Nephron progenitor cell (in vitro differentiated cells): ENCODE data around the gene PYGM.

Source experiments
- DNase-seq: peaks from one replicate; pipeline ENCODE4 v3.0.0; 2021
- H3K27ac Mint-ChIP-seq: 2 replicates; pipeline ENCODE4 v1.8.0; 2021; ENCODE audit warnings: mild to moderate bottlenecking, moderate library complexity, mixed read lengths
- H3K27me3 Mint-ChIP-seq: 2 replicates; pipeline ENCODE4 v1.8.0; 2021; ENCODE audit warnings: mild to moderate bottlenecking, low read depth, mixed read lengths; ENCODE audit not compliant: poor library complexity
- H3K36me3 Mint-ChIP-seq: 2 replicates; pipeline ENCODE4 v1.8.0; 2021; ENCODE audit warnings: low read depth, mixed read lengths
- H3K4me1 Mint-ChIP-seq: 2 replicates; pipeline ENCODE4 v1.8.0; 2021; ENCODE audit warnings: mixed read lengths
- H3K4me3 Mint-ChIP-seq: 2 replicates; pipeline ENCODE4 v1.8.0; 2021; ENCODE audit warnings: mild to moderate bottlenecking, moderate library complexity, mixed read lengths
- H3K9me3 Mint-ChIP-seq: 2 replicates; pipeline ENCODE4 v1.8.0; 2021; ENCODE audit warnings: mild to moderate bottlenecking, moderate library complexity, mixed read lengths
- CTCF ChIP-seq: fragments of 200-600 bp; sonication (generic); IDR thresholded peaks from 2 replicates; pipeline ENCODE4 v1.5.0; 2021; ENCODE audit warnings: antibody characterized with exemption

PYGM gene

DNA sequence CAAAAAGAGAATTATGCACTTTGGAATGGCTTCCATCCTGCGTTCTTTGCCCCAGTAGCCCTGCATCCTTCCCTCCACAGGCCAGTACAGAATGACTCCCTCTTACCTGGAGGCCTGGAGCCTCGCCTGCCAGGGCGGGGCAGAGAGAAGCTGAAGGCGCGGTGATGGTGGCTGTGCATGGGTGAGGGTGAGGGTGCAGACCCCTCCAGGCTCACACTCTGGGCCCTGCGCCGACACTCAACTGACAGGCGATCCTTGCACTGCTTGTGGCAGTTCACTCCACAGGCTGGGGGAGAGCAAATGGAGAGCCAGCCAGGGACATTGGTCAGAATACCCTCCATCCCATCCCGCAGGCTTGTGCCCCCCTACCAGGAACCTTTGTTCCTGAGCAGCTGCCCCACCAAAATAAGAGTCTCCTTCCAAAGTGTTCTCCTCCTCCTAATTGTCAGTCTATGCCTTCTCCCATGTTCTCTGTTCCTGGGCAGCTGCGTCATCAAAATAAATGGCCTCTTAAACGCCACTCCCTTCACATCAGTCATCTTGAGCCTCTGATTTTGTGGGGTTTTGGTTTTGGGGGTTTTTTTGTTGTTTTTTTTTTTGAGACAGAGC, 30.9 kb downstream of the PYGM start:
- Mint-ChIP-seq H3K27ac (no peak overlapping the region), H3K36me3 (no peaks in the 10 kb centered on the region)
- DNase-seq = no peak

DNA sequence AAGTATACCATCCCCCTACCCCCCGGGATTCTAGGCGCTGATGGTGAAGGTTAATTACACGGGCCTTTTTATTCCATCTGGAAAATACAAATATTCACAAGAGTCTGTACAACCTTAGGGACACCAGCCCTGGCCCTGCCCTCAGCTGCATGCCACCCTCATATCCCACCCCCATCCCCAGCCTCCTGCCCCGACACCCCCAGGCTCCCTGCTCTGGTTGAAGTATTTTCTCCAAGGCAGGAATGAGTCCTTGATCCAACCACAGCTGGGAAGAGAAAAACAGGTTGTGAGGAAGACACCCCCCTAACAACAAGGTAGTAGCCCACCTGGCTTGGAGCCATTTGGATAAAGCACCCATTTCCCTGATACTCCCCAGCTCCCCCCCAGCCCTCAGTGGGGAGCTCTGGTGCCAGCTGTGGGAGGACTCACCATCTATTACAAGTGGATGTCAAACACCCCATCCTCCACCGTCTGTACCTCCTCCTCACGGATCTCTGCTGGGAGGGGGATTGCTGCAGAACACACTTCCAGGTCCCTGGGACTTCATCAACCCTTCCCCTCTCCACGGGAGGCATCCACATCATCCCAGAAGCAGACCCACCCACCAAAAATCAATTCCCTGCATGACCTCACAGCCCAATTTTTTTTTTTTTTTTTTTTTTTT, 32.8 kb downstream of the PYGM start:
- no peaks in the 10 kb centered on the region for H3K36me3 Mint-ChIP-seq
- H3K4me1 Mint-ChIP-seq = peaks cover 60% of the 10 kb centered on the region
- no peak for TF ChIP-seq CTCF
- DNase-seq = no peak
- no peak overlapping the region for H3K4me3 Mint-ChIP-seq
- no peaks in the 10 kb centered on the region for H3K9me3 Mint-ChIP-seq
- peak overlapping the region; percentile 74 for H3K27ac Mint-ChIP-seq
- H3K27me3 Mint-ChIP-seq = peaks cover 31% of the 10 kb centered on the region

More for the DNA sequence above, 30.9 kb downstream of the PYGM start:
- no peak for TF ChIP-seq CTCF
- H3K9me3 Mint-ChIP-seq = no peaks in the 10 kb centered on the region
- H3K27me3 Mint-ChIP-seq = peaks cover 25% of the 10 kb centered on the region
- H3K4me3 Mint-ChIP-seq = no peak overlapping the region
- H3K4me1 Mint-ChIP-seq = peaks cover 64% of the 10 kb centered on the region

DNA sequence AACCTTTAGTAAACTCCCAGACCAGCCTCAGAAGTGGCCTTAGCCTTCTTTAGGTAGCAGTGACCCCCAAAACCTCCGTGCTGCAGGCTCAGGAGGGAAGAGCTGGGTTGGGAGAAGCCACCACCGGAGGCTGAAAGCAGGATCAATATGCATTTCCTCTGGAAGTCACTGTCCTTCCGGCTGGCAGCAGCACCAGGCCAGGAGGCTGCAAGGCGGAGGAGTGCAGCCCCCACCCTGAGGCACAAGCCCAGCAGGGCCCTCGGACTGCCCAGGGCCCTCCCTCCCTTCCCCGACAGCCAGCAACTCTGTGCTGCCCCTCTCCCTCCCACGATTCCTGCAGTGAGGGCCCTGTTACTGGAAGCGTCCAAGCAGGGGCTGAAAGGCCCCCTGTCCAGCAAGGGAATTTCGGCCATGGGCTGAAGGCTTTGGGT, 33.5 kb downstream of the PYGM start:
- no peak for TF ChIP-seq CTCF
- H3K27me3 Mint-ChIP-seq = peaks cover 36% of the 10 kb centered on the region
- H3K4me1 Mint-ChIP-seq = peaks cover 60% of the 10 kb centered on the region

DNA sequence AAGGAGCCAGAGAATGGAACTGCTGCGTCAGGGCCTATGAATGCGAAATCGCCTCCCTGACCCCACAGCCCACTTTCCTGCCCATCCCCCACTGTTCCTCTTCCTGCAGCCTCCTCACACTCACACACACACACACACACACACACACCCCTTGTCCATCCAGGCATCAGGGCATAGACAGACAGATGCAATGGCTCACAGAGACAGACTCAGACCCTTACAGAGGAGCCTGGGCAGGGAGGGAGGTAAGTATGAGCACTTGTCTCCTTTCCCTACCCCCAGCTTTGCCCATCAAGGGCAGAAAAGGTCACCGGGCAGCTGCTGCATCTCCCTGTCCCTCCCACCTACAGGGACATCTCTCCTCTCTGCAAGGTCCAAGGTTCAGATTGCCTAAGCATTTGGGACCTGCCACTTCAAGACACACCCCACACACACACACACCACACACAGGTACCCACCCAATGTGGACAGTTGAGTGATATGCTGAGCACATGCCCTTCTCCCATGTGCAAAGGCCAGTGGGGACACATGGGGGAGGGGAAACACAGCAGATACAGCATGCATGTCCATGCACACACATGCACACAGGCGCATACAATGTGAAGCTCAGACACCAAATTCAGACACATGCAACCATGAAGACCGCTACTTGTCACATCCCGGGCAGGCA, 34.8 kb downstream of the PYGM start:
- H3K4me1 Mint-ChIP-seq = peaks cover 52% of the 10 kb centered on the region
- peak overlapping the region; percentile 24 for H3K4me3 Mint-ChIP-seq
- H3K36me3 Mint-ChIP-seq = no peaks in the 10 kb centered on the region
- H3K27me3 Mint-ChIP-seq = peaks cover 37% of the 10 kb centered on the region
- H3K9me3 Mint-ChIP-seq = no peaks in the 10 kb centered on the region
- H3K27ac Mint-ChIP-seq = peak overlapping the region; percentile 31
- TF ChIP-seq CTCF = no peak
- no peak for DNase-seq

More for the DNA sequence above, 33.5 kb downstream of the PYGM start:
- peak; percentile 49 for DNase-seq
- Mint-ChIP-seq H3K36me3 (no peaks in the 10 kb centered on the region), H3K27ac (no peak overlapping the region), H3K4me3 (no peak overlapping the region), H3K9me3 (no peaks in the 10 kb centered on the region)

DNA sequence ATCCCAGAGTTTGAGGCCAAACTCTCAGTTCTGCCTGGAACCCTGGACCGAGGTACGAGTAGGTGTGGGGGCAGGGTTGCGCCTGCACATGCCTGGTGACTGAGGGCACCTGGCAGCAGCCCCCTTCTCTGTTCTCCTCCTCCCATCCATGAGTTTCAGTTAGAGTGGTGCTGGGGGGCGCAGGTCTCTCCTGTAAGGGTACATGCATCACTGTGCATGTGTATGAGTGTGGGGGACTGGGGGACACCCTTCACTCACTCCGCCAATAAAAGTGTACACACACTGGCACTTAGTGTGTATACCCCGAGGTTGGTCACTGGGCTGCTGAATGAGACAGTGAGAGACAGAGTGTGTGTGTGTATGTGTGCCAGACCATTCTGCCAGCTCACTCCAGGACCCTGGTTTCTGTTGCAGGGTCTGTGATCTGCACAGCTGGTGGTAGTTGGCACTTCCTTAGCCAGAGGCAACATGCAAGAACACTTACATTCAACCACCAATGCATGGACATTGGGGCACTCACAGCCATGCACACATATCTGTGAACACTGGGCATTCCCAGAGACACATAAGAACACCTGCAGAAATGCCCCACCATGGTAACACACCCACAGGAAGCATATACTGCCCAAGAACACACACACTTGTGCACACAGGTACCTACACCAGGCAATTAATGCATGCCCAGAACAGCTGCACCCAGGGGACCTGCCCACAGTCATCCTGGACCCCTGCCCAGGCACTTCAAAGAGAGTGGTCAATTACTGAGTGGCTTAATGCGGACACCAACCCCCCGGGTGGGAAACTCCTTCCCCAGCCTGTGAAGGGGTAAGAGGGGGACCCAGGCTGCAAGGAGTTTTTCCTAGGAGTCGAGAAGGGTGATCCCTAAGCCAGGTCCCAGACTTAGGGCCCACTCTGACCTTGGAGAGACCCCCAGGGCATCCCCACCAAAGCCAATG, 35.6 kb downstream of the PYGM start:
- Mint-ChIP-seq H3K4me1 (peaks cover 45% of the 10 kb centered on the region), H3K27ac (no peak overlapping the region), H3K4me3 (peak overlapping the region; percentile 60), H3K36me3 (no peaks in the 10 kb centered on the region), H3K27me3 (peaks cover 44% of the 10 kb centered on the region), H3K9me3 (no peaks in the 10 kb centered on the region)
- TF ChIP-seq CTCF = no peak
- DNase-seq = no peak
